Raji (cell line): Measurements from ENCODE around the gene ZNRF2.

ENCODE experiments used
- POLR2A ChIP-seq: IDR thresholded peaks from 2 replicates; pipeline ENCODE4 v1.6.1; 2011; ENCODE audit warnings: low read depth, low read length, control low read depth; ENCODE audit not compliant: insufficient read depth

Gene ZNRF2

DNA sequence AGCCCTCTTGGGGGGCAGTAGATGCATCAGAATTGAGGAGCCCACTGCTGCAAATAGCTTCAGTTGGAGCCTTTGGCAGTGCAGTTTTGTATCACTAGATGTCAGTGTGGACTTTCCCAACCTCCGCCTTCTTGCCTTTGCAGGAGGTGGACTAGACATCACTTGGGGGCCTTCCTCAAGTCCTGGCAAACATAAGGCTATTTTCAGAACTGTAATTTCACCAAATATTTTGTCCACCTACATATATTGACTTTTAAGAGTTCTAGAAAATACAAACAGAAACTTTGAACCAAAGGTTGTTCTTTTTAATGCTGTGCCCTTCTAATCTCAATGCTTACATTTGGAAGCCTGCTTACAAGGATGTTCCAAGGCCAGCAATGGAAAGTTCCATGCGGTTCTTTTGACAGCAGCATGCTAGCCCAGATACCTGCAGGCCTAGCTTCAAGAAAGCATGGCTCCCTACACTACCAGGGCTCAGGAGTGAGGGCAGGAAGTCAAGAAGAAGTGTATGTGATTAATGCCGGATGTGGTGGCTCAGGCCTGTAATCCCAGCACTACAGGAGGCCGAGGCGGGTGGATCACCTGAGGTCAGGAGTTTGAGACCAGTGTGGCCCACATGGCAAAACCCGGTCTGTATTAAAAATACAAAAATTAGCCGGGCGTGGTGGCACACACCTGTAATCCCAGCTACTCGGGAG is 8.0 kb upstream of the ZNRF2 start:
- TF ChIP-seq POLR2A = no peak

DNA sequence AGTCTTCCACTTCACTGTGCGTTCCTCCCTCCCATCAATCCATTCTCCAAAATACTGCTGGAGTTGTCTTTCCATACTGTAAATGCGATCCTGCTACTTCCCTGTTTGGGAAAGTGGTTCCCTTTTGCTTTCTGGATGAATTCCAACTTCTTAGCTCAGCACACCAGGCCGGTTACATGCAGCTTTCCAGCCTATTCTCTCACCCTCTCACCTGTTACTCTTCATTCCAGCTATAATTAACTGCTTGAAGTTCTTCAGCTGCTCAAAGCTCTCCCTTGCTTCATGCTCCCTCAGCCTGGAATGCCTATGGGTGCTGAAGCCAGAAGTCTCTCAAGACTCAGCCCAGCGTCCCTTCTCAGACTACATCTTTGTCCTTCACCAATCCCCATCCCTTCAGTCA is 6.0 kb upstream of the ZNRF2 start:
- no peak for TF ChIP-seq POLR2A

DNA sequence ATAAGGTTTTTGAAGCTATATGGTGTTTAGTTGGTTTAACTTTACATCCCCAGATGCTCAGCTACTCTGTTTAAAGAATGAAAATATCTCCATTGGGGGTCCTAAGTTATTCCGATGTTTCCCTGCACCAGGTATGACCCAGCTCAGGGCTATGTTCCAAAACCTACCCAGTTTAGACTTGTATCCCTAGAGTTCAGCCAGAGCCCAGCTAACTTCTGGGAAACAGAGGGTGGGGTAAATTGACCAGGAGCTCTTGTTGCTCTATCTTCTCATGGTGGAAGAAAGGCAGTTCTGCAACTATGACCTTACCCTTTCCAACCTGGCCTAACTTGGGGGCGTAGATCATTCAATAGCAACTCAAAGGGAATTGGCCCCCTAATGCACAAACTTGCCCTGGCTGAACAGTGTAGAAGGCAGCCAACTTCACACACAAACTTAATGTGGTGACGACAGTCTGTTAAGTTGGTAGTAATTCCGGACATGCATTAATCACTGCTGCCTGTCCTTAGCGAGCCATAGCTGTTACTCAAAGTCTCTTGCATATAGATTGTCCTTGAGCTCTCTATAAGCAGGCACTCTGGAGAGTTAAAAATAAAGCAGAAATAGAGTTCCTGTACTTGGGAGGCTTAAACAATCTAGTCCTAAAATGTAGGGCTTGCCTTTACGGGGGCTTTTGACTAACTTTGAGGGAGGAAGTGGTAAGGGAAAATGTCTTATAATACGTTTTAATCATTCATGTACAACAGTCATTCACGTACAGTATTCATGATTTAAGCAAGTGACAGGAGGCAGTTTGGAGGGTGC is 5.3 kb upstream of the ZNRF2 start:
- no peak for TF ChIP-seq POLR2A

DNA sequence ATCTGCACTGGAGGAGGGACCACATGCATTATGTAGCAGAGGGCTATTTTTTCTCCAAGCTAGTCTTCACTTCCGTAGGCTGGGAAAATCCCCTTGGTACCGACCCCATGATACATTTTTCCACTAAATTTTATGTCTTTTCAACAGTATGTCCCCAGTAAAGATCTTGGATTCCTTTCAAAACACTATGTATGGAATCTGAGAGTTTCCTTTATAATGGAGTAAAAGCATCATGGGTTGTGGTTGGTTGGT is 4.8 kb upstream of the ZNRF2 start:
- TF ChIP-seq POLR2A = no peak

DNA sequence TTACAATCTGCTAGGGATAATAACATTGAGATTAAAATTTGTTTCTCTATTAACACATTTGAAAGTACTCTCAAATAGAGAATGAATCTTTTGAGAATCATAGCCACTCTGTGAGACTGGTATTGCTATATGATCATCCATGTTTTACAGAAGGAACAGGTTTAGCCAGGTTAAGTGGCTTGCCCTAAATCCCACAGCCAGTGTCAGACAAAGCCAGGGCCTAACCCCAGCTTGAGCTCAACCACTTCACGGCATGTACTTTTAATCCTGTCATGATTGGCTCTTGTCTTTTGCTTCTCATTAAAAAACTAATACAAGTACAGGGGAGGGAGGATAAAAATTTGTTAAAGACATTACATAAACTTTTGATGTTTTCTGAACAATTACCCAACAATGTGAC is 3.8 kb upstream of the ZNRF2 start:
- no peak for TF ChIP-seq POLR2A

DNA sequence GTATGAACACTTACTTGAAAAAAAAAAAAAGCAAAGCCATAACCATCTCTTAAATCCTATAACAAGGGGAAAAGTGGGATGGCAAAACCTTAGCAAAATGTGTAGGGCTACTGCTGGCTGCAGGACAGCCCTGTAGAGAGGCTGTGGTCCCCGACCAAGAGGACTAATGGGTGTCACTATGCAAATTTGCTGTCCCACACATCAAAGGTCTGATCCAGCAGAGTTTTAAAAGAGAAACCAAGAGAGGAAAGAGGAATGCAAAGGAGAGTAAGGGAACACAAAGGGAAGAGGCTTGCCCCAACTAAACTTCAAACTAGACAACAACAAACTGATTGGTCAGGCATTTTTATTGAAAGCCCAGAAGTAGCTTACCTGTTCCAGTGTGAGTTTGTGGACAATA is 3.1 kb upstream of the ZNRF2 start:
- no peak for TF ChIP-seq POLR2A

DNA sequence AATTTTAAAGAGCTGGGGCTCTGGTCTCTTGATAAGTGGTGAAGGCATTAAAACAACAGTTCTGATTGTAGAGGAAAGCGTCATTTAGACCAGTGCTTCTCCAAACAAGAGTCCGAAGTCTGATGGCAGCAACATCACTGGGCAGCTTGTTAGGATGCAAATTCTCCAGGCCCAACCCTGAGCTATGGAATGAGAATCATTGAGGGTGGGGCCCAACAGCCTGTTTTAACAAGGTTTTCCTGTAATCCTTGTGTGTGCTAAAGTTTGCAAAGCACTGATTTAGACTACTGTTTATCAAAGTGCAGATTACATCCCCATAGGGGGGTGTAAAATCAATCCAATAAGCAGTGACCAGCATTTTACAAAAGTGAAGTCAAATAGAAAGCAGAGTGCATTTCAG is 2.6 kb upstream of the ZNRF2 start:
- no peak for TF ChIP-seq POLR2A

DNA sequence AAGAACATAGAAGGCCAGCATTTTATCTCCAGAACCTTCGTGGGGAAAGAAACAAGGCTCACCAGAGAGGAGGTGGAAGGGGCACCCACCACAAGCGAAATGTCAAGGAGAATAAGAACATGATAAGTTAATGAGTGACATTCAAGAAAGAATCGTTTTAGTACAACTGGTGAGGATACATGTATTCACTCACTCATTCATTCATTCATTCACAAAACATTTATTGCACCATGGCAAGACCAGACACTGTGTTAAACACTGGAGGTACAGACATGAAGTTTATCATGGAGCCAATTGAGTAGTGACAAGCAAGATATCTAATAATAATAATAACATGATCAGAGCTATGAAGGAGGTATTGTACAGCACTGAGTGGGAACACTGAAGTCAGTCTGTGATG is 1.7 kb upstream of the ZNRF2 start:
- no peak for TF ChIP-seq POLR2A

DNA sequence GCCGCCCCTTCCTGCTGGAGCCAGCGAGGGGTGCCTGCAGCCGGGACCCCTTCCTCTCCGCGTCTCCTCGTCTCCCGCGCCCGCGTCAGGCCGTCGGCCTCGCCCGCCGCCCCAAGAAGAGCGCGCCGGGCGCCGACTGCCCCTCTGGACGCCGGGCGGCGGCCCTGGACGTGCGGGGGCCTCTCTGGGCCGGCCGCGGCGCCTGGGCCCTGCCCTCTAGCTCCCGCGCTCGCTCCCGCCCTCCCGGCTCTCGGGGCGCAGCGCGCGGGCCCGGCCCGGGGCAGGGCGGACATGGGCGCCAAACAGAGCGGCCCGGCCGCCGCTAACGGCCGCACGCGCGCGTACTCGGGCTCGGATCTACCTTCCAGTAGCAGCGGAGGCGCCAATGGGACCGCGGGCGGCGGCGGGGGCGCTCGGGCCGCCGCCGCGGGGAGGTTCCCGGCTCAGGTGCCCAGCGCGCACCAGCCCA is 704 bp downstream of the ZNRF2 start:
- no peak for TF ChIP-seq POLR2A

DNA sequence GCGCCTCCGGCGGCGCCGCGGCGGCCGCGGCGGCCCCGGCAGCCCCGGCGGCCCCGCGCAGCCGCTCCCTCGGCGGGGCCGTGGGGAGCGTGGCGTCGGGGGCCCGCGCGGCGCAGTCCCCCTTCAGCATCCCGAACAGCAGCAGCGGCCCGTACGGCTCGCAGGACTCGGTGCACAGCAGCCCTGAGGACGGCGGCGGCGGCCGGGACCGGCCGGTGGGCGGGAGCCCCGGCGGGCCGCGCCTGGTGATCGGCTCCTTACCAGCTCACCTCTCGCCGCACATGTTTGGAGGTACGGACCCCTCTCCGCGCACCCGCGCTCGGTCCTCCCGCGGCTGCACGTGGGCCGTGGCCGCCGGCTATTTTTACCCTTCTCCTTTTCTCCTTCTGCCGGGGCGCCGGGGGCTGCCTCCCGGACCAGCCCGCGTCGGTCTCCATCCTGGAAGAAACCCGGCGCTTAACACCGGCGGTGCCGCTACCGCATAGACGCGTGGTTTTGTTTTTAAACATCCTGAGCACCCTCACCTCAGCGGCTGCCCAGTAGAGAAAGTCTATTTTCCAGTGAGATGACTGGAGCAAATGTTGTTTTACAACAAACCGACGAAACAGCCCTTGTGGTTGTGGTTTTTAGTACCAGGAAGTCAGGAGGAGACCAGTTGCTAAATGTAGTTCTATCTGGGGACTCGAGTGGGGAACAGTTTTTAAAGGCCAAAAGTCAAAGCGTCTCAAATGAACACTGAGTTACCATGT is 1.3 kb downstream of the ZNRF2 start:
- peak; percentile 47; the same call in 1 of the 2 replicates for TF ChIP-seq POLR2A

DNA sequence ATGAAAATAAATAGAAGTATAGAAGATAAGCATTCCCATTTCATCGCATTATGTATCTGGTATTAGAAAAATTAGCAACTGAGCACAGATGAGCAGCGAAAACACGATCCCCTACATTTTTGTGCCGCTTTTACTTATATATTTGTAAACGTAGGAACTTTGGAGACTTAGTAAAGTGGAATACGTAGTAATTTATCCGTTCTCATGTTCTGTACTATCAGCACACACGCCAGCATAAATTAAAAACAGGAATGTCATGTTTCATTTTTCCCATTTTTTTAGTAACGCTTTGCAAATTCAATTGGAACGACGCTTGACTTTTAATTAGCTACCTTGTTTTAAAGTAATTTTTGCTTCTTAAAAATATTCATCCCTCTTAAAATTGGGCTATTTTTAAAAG is 2.4 kb downstream of the ZNRF2 start:
- no peak for TF ChIP-seq POLR2A

DNA sequence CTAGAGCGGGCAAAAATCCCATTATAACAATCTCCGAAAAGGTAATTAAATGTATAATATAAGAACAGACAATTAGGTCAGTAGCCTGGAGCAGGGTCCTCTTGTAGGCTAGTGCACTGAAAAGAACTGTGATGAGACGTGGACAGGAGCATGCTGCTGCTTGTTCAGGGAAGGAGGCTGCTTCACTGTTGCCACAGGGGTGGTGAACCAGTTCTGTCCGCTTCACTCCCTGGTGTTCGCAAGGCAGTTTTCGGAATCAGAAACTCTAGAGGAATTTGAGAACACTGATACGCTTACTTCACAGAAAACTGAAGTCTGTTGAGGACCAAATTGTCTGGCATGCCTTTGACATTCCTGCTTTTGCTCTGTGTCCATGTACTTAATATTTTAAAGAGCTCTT is 17.4 kb downstream of the ZNRF2 start:
- TF ChIP-seq POLR2A = no peak

DNA sequence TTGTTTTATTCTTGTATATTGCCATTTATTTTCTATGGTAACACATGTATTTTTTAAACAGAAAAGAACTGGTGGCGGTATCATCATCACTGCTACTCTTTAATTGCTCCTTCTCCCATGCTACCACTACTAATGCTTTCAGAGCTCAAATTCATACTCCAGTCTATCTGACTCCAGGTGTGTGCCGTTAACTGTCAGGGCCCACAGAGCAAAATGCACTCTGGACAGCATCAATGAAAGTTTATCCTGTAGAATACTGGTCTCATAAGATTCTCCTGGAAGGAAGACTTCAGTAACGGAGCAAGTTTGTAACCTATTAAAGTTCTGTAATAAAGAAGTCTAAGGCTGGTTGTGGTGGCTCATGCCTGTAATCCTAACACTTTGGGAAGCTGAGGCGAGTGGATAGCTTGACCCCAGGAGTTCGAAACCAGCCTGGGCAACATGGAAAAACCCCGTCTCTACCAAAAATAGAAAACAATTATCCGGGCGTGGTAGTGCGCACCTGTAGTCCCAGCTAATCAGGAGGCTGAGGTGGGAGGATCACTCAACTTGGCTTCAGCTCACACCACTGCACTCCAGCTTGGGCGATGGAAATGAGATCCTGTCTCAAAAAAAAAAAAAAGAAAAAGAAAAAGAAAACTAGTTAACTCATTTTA is 18.4 kb downstream of the ZNRF2 start:
- TF ChIP-seq POLR2A = no peak

DNA sequence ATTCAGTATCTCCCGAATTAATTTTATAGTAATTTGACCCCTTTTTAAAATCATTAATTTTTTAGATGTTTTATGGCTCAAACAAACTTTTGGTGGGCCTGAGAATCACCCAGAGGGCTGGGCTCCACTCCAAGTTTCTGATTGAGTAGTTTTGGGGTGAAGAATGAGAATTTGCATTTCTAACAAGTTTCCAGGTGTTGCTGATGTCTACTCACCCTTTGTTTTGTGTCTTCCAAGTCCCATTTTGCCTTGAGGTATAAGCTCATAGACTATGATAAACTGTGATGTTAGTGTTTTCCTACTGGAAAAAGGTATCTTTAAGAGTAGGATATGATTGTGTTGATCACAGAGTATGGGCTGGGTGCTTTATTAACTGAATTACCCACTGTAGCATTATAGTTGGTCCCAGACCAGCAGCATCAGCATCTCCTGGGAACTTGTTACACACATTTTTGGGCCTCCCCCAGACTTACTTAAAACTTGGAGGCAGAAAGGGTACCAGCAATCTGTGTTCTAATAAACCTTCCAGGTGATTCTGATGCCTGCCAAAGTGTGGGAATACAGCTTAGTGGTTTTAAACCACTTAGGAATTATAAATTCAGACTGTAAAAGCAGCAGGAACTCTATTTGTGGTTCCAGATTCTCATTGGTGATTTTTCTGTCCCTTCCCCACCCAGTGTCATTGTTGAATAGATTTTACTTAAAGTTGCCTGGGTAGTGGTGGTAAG is 19.1 kb downstream of the ZNRF2 start:
- no peak for TF ChIP-seq POLR2A

DNA sequence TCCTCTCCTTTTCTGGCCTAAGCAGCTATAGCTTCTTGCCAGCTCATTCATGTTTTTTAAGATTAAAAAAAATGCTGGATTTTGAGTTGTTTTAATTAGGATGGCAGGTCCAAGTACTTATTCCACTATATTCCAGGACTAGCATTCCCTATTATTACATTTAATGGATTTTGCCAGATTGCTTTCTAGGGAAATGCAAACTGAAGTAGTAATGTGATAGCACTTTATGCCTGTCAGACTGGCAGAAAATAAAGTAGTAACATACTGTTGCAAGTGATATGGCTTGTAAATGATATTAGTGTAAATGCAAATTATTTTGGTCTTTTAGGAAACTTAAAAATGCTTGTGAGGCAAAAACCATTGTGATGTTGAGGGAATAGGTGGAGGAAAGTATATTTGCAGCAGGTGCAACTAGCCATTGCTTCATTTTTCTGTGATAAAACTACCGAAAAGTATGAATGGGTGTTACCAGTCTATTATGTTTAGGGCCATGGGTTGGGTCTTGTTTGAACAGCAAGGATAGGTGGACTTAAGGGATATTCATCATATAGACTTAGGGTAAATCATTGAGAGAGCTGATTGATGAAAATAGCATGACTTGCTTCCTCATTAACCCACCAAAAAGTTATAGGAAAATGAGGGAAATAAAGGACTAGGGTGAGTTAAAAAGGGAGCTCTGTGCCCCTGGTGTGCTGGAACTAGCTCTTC is 19.9 kb downstream of the ZNRF2 start:
- TF ChIP-seq POLR2A = no peak

DNA sequence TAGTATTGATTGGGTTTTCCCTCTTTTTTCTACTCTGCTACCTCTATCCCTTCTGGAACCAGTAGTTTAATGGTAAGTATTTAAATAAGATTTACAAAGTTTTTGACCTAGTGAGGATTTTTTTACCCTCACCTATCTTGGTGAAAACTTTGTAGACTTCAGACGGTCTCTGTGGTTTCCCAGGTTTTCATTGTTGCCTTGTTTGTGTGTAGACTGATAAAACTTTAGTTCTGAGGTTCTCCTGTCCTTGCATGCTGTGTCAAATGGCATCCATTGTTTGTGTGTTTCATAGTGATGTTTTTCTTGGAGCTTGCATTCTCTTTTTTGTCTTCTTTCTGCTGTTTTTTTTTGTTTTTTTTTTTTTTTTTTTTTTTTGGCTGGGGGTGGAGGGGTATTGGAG is 22.6 kb downstream of the ZNRF2 start:
- TF ChIP-seq POLR2A = no peak
